Limb (tissue), 2 donors: ENCODE data around the gene NUP93.
A peak's percentile ranks its signal among the peaks of the same experiment; 100 is the strongest.

Source experiments
- DNase-seq, 2 donors: peaks; one replicate each; pipeline ENCODE4 v3.0.0-alpha.2; 2016; ENCODE audit errors: extremely low spot score in 2 of 2

Gene NUP93

DNA sequence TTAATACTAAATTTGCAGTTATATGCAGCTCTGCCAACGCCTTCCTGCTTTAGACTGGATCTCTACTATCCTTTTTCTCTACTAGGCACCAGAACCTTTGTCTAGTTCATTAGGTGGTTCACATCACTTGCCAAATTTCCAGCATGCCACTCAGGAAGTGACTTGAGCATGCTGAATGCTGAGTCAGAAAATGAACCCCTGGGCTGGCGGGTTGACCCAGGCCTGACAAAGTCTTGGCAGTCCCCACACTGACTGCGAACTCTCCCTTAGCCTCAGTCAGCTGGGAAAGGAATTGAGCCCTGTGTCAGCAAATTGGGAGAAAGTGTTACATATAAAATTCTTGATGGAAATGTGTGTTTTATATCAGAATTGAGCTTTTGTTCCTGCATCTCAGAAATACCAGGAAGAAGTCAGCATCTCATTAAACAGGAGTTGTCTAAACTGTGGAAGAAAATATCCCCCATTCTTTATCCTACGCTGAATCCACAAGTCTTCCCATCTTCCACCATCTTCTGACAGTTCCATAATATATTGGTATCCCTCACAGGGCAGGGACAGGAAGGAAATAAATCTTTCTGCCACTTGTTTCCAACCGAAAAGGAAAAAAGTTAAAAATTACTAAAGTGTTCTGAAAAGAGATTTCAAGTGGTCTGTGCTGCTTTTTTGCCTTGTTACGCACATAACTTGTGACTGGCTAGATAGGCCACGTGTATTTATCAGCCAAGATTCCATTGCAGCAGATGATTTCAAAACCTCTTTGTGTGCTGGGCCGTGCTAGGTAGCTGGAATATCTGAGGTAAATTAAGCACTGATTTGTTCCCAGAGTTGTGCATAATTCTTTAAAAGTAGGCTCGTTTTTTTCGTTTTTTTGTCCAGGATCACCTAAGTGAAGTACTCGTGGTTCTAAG lies 118.4 kb downstream of the NUP93 start:
- no peak for DNase-seq

DNA sequence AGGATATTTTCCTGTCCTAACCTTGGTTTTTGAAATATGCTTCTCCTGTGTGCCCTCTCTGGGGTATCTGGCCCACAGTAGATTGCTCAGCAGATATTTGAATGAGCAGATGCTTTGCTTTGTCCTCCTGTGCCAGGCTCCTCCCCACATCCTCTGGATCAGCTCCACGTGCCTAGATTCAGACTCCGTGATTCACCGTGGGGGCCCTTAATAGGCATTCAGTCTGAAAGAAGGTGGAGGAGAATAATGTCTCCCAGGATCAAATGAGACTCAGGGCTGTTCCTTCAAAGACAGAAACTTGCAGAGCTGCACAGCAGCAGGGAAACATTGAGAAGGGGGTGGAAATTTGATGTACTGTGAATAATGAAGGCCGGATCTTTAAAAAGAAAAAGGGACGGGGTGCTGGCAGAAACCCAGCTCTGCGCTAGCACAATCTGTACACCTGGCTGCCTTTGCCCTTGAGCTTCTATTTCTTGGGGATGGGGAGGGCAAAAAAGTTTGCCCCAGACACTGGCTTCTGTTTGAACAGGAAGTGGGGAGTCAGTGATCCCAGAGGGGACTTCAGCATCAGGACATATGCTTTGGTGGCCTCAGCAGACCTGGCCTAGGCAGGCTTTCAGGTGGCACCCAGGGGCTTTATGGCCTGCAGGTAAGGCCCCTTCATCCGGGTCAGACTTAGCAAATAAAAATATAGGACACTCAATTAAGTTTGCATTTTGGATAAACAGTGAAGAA lies 119.2 kb downstream of the NUP93 start:
- DNase-seq = no peak

DNA sequence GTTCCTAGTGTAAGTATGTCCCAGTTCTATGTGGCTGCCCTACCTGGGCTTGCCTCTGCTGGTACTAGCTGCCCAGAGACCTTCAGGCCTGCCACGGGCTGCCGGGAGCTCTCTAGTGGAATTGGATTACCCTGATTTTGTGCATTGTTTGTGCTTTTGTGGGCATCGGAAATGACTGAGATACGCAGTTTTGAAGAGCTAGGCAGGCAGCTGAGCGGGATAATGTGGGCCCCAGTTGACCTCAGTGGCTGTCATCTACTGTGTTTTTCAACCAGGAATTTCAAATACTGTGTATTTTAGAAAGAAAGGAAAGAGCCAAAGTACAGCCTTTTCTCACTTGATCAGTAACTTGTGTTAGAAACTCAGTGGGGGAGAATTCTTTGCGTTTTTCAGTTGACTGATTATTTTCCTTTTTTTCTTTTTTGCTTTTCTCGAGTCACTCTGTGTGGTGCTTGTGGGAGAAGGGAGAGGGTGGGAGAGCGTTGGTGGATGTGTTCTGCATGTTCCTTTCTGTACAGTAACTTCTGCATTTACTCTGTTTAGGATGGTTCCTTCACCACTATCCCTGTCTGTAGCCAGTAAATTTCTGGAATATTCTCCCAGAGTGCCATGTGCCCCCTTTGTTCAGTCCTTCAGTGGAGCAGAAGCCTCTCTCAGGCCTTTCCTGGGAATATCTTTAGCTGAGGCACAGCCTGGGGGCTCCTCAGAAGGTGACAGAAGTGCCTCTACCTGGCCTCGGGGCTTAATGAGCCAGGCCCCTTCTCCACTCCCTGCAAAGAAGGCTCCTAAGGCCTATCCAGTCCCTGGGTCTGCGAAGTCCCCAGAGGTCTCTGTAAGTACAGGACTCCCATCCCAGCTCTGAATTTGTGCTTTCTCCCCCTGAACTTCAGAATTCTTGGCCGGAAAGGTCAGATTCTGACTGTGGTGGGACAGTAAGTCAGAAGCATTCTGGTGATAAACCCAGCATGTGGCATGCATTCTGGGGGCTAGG lies 120.1 kb downstream of the NUP93 start:
- DNase-seq = no peak

DNA sequence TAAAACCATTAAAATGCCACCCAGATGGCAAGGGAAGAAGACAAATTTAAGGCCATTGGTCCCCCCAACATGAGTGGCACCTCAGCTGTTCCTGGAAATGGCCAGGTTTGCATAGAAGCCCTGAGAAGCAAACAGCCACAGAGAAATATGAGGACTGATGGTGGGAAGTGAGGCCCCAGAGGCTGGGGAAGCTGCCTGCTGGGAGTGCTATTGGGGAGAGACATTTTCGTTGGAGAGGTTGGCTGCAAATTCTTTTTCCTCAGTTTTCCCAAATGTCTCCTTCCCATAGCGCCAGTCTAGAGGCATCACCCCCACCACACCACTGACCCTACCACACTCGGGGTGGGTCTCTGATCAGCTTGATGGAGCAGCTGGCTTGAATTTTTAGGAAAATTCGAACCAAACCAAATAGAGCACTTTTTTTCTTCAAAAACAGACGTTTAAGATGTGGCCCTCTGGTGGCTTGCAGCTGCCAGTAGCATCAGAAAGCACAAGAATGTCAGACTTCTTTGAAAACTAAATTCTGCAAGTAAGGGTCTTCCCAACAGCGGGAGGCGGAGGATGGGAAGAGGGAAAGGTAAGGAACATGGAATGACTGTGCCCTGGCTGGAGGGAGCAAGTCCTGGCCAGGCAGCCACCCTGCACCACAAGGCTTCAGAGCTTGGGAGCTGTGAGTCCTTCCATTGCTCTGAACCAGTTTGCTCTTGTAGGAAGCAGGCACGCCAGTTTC lies 121.9 kb downstream of the NUP93 start:
- no peak for DNase-seq

DNA sequence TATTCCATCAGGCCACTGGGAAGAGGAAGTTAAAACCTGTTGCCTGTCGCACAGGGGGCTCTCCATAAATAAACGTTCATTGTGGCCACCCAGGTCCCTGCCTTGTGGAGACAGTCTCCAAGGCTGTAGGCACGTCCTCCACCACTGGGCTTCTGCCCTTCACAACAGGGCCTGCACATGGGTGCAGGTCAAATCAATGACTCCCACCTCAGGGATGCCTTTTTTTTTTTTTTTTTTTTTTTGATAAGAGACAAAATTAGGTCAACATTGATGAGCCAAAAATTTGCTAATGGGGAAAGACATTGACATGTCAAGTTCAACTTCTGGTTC lies 122.4 kb downstream of the NUP93 start:
- DNase-seq = no peak

DNA sequence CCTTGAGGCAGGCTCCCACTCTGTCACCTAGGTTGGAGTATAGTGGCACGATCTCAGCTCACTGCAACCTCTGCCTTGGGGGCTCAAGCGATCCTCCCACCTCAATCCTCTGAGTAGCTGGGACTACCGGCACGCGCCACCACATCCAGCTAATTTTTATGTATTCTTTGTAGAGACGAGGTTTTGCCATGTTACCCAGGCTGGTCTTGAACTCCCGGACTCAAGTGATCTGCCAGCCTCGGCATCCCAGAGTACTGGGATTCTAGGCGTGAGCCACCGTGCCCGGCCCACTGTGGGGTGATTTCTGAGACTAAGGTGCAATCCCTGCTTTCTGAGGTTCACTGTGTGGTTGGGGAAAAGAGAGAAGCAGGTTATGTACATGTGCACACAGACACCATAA lies 123.0 kb downstream of the NUP93 start:
- no peak for DNase-seq

DNA sequence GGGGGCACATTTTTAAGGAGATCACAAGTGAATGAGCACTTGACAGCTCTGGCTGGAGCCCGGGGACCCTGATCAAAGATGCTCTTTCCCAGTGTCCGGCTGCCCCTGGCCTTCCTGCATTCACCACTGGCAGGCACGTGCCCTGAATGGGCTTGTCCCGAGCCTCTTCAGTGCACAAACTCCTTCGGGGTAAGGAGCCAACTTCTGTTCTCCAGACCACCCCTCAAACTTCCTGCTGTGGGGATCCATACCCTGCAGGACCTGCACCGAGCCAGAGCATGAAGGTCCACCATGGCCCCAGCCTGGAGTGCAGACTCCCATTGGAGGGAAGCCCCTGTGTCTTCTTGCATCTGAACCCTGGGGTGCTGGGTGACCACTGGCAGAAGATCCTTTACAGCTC lies 125.3 kb downstream of the NUP93 start:
- DNase-seq = no peak

DNA sequence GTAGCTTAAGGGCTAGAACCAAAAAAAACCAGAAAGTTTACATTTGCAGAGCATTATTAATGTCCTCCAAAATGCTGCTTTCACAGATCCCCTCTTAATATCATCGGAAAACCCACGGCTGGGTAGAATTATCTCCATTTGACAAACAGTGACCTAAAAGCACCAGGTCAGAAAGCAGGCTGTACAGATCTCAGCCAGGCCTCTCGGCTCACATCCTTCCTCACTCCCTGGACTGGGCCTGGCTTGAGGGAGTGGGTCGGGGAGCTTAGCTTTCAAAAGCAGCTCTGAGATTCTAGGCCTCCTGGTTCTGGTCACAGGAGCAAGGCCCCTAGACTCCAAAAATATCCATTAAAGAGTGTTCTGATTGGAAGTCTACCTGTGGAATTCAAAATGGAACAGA lies 126.0 kb downstream of the NUP93 start:
- no peak for DNase-seq

DNA sequence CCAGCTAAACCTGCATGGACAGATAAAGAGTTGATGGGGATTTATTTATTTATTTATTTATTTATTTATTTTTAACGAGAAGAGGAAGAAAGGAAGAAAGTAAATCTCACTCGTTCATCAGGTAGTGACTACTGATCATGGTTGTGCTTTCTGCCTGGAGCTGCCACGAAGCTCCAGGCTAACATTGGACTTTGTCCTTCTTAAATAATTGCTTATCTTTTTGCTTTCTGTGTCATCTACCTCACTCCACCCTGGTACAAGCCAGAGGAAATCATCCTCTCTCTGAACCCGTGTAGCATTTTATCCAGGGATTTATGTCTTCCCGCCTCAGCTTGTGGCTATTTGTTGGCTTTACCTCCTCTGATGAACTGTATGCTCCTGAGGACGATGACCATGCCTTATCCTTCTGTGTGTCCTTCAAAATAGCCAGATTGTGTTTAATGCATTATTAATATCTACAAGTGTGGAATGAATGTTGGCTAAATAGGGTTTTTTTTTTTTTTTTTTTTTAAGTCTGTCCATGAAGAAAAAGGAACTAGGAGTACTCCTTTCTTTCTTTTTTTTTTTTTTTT lies 127.0 kb downstream of the NUP93 start:
- no peak for DNase-seq

DNA sequence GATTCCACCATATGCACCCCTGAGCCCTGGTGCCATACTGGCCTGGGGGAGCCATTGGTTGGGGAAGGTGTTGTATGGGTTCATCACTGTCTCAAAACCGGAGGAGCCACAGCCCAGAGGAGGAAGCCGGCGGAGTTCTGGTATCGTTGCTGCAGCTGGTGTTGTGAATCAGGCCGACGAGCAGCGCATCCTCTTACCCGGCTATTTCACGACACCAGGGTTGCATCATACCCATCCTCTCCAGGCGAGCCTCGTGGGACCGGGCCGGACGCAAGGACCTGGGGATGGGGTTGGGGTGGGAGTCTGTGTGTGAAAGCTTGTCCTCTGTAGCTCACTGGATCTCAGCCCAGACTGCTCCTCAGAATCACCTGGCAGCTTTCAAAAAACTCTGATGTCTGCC lies 128.4 kb downstream of the NUP93 start:
- DNase-seq = no peak

DNA sequence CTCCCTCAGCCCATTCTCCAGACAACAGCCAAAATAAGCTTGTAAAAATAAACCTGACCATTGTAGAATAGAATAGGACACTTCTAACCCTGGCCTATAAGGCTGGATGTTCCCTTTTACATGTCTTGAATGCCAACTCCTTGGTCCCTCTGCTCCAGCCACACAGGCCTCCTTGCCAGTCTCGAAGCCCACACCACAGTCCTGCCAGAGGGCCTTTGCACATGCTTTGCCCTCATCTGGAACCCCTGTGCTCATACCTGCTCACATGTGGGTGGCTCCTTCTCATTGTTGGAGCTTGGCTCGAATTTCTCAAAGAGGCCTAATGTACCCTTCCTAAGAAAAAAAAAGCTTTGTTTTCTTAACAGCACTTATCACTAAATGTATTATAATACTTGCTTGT lies 129.7 kb downstream of the NUP93 start:
- no peak for DNase-seq

DNA sequence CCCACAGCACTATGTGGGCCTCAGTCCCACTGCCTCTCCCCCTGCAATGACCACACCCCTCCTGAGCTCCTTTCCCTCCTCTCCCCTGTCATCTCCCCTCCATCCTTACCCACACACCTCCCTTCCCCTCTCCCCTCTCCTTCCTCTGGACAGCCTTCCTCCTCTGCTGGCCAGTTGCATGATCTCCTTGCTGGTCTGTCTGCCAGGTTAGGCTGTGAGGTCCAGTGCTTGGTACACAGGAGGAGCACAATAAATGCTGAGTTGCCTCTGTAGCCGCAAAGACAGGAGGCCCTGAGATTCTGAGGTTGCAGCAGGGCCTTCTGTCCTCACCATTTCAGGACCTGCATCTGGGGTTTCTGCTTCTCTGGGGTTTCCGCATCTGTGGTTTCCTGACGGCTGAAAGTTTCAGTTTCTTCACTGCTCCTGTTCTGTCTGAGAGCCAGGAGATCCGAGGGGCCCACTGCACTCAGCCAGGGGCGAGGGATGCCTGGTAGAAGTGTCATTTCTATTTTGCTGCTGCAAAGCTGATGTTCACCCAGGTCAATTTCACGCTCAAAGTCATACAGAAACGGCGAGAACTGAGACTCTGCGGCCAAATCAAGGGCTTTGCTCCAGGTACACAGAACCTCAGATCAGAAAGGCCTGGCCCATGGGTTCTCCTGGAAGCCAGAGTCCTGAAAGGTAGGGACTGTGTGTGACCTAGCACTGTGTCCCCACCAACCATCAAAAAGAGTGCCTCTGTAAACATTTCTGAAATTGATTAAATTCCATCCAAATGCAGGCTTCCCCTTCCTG lies 130.5 kb downstream of the NUP93 start:
- DNase-seq = no peak

DNA sequence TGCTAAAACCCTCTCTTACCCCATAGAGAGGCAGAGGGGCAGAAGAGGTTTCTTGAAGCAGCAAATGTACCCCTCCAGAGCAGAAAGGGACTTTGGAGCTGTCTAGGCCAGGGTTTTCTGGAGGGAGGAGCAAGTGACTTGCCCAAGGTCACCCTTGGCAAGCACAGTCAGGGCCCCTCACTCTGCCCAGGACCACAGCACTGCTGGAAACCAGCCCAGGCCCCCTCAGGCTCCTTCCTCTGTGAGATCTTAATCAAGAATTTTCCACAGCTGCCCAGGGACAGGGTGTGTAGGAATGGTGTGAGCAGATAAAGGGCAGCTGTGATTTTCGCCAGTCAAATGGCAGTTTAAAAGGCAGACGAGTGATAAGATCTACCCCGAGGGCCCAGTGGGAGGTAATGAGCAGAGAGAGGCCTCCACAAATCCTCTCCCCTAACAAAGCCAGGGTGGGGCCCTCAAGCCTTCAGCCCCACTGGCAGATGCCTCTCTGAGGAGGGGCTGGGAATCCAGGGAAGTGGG lies 131.2 kb downstream of the NUP93 start:
- DNase-seq = peak in 1 of 2 donors; percentile 60

DNA sequence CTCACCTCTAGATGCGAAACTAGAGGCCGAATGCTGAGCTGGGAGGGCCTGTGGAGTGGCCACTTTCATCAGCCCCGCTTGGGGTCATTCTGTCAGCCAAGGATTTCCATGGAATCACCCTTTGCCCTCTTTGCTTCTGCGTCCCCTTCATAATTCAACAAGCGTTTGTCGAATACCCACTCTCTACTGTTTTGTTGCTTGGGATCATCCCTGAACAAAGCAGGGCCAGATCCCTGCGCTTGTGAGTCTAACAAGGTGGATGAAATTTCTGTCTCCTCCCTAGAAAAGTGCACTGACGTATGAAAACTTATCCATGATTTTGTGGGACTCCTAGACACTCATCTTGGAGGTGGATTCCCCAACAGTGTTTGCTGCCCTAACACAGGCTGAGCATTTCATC lies 131.8 kb downstream of the NUP93 start:
- DNase-seq = no peak

DNA sequence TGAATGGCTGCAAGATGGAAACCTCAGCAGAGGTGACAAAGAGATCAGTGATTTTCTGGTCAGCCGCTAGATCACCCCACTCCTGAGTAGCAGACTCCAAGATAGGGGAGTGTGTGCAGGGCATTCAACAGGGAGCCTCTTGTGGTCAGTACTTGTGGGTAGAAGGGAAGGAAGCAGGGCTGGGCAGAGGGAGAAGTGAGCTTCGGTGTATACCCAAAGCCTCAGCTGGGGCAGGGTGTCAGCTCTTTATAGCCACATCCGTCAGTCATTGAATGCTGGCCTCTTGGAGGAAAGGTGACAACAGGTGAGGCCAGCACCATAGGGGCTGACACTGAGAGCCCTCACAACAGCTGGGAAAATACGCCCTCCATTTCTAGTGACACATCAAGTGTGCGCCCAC lies 132.8 kb downstream of the NUP93 start:
- no peak for DNase-seq

DNA sequence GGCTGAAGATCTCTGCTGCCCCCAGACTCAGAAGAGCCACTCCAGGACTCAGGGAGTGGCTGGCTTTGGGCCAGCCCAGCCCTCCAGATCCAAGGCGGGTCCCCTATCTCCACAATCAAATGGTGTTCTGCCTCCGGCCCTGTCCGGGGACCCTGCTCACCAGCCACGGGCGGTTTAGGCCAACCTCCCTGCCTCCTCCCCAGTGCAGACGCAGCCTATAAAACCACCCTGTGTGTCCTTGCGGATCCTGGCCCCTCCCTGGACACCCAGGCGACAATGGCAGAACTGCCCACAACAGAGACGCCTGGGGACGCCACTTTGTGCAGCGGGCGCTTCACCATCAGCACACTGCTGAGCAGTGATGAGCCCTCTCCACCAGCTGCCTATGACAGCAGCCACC lies 135.0 kb downstream of the NUP93 start, which contains the start of gene SLC12A3:
SLC12A3 (plus strand) TSS at position 248 of the 400 bp plus-strand sequence; CDS start at position 277, 29 bp downstream.
- no peak for DNase-seq

DNA sequence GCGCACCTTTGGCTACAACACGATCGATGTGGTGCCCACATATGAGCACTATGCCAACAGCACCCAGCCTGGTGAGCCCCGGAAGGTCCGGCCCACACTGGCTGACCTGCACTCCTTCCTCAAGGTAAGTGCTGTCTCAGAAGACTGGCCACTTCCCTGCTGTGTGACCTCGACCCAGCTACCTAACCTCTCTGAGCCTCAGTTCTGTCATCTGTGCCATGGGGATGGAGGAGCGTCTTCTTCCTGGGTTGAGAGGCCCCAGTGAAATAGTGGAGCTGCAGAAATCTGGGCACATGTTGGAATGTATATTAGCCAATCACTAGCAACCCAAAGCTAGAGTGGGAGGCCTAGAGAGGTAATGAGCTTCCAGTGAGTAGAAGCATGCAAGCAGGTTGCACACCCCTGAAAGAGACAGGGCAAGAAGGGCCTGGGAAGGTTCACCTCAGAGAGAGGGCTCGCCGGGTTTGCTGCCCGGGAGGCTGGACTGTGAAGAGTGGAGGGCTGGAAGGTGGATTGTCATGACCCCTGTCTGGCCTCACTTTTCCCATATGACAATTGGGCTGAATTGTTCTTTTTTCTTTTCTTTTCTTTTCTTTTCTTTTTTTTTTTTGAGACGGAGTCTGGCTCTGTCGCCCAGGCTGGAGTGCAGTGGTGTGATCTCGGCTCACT lies 135.6 kb downstream of the NUP93 start:
- DNase-seq = no peak

DNA sequence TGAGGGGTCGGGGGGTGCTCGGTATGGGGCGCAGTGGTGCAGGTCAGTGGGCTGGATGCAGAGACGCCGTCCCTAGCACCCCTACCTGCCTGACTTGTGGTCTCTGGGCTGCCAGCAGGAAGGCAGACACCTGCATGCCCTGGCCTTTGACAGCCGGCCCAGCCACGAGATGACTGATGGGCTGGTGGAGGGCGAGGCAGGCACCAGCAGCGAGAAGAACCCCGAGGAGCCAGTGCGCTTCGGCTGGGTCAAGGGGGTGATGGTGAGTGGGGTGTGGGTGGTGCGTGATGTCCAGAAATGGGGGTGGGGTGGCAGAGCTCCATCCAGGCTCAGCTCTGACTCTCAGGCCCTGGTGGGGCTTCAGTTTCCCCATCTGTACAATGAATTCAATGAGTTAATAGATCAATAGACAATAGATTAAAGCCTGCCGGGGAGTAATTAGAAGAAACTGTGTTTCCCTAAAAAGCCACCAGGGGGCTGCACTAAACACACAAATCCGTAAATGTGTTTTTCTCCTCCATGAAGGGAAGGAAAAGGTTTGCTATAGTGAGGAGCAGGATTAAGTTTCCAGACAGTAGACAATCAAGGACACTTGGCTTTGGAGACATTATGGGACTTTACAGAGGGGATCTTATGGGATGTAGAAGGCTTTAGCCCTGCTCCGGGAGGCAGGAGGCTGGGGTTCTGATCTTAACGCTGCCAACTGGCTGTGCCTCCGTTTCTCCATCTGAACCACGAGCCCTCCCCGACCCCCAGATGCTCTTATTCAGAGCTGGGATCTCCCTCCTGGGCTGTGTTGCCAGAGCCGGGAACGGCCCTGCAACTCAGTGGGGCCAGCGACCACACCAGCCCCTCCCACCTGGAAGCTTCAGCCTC lies 137.3 kb downstream of the NUP93 start:
- peak in 1 of 2 donors; percentile 83 for DNase-seq
